Femur (tissue), 1 donor: ENCODE data around the gene SLC25A10.

Experiments
- DNase-seq: peaks from one replicate; pipeline ENCODE4 v3.0.0-alpha.2; 2017

SLC25A10 gene

DNA sequence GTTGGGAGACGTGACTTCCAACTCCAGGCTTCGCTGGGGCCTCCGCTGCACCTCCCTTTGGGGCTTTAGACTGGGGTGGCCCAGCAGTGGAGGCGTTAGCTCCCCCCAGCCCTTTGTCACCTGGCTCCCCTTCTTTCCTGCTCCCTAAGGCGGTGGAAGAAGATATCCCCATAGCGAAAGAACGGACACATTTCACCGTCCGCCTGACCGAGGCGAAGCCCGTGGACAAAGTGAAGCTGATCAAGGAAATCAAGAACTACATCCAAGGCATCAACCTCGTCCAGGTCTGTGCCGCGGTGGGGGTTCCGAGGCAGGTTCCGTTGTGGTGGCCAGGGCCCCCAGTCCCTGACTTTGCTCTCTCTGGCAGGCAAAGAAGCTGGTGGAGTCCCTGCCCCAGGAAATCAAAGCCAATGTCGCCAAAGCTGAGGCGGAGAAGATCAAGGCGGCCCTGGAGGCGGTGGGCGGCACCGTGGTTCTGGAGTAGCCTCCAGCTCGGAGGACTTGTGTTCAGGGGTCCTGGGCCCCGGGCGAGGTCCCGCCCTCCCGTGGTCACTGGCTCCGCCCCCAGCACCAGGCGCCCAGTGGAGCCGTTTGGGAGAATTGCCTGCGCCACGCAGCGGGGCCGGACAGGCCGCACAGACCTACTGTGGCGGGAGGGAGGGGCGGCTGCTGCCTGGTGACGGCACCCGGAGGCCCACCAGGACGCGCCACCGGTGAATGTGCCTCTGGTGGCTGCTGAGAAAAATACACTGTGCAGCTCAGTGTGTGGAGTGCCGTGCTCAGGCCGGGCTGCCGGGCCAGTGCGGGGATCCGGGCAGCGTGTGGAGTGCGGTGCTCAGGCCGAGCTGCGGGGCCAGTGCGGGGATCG, 5.1 kb upstream of the SLC25A10 start:
- no peak for DNase-seq

DNA sequence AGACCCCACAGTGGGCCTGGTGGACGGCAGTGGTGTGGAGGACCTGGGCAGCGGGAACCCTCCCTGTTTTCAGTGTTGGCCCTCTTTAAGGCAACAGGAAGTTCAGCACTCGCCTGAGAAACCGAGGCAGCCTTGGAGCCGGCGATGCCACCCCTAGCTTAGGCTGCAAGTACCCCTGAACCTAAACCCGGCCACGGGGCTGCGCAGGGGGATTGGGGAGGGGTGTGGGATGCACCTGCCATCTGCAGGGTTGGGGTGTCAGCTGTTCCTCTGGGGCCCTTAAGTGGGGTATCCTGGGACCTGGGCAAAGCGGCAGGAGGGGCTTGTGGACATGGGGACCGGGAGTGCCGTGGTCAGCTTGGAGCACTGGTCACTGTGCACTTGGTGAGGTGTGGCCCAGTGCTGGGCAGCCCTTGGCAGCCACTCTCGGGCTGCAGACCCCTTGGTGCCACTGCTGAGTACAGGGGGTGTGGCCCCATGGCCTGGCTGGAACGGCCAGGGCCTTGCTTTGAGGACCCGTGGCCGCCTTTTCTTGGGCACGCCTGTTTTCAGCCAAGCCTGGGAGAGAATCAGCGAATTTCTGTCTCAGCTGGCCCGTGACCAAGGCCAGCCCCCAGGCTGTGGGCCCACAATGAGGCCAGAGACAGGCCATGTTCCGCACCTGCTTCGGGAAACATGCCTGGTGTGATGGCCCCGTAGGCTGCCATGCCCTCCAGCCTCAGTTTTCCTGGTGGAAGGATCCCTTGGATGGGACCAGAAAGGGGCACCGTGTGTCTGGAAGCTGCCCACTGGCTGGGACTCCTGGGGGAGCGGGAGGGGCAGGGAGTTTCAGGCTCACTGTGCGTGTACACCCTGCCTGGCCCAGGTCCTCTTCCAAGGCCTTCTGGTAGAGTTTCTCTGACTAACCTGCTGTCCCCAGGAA, 4.1 kb upstream of the SLC25A10 start:
- no peak for DNase-seq

DNA sequence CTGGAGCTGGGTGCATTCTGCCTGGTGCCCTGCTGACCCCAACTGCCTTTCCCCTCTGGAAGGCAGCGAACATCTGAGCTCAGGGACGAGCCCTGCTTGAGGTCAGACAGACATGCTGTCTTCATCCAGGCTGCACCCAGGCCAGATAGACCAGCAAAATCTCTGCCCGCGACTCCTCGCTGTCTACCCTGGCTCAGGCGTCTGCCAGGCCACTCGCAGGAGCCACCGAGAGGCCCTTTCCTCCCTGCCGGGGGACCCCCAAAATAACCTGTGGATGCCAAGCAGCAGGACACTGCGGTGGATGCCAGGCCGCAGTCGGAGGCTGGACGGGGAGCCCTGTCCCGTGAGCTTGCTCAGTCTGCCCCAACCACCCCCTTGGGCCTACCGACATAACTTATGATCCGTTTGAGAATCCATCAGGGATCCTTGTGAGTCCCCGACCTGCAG, 3.3 kb upstream of the SLC25A10 start:
- no peak for DNase-seq

DNA sequence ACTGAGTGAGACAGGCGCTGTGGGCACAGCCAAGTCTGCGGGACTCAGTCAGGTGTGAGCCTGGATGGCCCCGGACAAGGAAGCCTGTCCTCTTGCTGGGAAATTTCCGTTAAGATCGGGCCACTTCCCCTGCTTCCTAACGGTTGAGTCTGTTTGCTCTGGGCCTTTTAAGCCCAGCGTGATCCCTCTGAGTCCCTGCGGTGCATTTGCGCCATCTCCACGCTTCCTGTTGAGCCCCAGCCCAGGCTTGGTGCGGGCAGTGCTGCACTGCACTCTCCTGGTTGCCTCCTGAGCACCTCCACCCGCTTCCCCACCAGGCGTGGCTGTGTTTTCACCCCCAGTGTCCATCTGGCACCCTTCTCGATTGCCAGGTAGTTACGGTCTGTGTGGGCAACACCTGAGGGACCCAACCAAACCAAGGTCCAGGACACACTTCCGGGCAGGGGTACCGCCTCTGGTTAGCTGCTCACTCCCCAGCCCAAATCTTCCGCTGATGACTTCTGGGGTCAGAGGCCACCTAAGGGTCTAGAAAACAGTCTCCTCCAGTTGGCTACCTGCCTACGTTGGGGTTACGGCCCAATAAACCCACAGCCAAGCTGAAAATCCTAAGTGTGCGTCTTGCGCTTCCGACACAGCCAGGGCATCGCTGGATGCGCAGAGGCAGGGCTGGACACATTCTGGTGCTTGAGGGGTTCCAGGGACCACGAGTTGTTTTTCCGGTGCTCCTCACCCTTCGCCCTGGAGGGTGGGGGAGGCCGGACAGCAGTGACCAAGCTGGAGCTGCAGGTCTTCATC, 1.4 kb upstream of the SLC25A10 start:
- DNase-seq = no peak

DNA sequence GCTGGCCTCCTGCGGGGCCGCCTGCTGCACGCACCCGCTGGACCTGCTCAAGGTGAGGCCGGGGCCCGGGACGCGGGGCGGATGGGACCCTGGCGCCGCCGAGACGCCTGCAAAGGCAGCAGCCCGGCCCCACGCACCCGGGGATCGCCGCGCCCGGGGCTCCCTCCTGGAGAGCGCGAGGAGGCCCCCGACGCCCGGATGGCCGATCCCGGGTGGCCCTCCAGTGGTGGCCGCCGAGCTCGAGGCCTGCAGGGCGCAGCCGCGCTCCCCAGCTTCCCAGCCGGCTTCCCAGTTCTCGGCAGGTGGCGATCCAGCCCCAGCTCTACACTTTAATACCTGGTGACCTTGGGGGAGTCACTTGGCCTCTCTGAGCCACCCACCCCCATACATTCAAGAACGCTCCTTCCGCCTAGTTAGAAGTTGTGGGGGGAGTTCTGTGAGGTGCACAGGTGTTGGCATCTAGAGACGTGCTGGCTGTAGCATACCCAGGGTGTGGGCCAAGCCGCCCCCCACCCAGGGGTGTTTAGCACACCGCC, 452 bp downstream of the SLC25A10 start:
- no peak for DNase-seq

DNA sequence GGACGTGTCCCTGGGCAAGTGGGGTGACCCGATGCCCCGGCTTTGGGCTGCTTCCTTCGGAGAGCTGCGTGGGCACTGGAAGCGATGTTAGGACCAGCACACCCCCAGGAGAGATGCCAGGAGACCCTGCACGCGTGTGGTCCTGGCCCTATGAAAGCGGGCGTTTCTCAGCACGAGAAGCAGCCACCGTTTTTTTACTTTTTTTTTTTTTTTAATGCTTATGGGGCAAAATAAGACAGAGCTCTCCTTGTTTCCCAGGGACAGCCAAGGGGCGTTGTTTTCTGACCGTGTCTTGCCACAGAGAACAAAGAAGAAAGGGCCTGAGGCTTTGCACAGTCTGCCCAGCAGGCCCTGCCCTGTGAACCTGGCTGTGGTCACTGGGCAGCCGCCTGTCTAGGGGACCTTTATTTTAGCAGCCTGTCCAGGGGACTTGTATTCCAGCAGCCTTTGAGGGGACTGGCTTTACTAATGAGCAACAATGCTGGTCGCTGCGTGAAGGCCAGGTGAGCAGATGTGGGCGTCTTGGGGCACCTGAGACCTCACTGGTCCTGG, 996 bp downstream of the SLC25A10 start:
- no peak for DNase-seq

DNA sequence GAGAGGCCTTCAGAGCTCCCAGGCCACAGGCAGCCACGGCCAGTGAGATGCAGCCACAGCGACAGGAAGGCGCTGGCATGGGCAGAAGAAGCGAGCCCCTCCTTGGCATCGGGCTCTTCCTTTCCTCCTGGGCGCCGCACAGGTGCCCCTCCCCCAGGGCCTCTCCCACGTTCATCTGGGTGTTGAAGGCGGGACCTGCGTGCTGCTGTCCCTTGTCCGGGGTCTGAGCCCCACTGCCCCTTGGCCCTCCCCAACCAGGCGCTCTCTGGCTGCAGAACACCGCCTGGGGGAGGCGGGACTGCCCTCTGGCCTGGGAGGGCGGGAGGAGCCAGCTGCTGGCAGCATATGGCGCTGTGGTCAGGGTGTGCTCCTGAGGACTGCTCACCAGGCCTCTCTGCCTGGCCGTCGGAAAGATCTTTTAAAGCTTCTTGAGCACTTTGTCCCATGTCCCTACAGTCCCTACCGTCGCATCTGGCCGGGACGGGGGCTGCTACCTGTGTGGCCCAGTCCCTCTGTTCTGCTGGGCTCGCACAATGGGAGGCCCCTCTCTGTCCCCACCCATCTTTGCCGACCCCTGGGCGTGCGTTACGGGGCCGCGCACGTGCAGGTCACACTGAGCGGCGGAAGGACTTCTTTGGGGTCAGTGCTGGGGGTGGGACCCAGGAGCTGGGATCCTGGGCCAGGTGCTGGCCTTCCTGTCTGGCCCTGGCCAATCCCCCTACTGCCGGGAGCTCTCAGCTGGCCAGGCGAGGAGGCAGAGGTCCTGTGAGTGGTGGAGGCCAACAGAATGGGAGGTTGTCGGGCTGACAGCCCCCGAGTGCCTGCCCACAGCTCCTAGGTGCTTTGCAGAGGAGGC, 1.7 kb downstream of the SLC25A10 start:
- no peak for DNase-seq

DNA sequence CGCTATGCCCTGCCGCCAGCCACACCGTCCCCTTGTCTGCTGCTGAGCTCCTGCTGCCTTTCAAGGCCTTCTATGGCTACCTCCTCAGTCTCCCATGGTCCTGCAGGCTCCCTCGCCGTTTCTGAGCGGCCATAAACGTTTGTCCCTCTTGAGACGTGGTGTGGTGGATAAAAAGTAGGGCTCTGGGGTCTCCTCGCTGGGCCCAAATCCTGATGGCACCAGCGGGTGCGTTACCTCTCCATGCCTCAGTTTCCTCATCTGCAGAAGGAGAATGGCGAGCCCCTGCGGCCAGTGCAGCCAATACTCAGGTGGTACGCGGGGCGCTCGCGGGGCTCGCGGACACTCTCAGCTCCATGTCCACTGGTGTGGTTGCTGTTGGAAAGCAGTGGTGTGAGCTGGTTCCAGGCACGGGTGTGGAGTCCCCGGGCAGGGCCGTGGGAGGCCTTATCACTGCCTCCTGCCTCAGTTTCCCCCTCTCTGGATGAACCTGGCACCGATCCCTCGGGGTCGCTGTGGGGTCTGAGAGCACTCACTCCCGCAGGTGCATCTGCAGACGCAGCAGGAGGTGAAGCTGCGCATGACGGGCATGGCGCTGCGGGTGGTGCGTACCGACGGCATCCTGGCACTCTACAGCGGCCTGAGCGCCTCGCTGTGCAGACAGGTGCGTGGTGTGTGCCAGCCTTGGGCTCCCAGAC, 2.5 kb downstream of the SLC25A10 start:
- DNase-seq = no peak

DNA sequence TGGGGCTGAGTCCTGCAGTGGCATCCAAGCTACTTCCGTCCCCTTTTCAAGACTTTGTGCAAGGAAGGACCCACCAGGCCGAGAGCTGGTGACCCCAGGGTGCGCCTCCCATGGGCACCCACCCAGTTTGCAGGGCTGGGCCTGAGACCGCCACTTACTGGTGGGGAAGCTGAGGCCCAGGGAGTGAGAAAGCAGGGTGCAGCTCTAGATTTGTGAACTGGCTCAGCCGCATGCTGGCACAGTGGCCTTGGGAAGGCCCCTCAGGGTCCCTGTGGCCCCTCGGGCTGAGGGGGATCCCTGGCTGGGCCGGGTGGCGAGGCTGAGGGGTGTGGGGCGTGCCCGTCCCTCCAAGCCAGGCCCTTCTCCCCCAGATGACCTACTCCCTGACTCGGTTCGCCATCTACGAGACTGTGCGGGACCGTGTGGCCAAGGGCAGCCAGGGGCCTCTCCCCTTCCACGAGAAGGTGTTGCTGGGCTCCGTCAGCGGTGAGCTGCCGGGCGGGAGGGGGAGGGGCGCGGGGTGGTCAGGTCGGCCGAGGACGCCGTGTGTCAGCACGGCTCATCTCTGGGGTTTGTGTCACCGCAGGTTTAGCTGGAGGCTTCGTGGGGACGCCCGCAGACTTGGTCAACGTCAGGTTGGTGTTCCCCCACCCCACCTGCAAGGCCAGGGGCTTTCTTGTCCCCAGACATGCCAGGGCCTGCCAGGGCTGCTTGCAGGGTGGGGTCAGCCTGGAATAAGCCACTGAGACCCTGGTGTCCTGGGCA, 3.2 kb downstream of the SLC25A10 start:
- DNase-seq = no peak

DNA sequence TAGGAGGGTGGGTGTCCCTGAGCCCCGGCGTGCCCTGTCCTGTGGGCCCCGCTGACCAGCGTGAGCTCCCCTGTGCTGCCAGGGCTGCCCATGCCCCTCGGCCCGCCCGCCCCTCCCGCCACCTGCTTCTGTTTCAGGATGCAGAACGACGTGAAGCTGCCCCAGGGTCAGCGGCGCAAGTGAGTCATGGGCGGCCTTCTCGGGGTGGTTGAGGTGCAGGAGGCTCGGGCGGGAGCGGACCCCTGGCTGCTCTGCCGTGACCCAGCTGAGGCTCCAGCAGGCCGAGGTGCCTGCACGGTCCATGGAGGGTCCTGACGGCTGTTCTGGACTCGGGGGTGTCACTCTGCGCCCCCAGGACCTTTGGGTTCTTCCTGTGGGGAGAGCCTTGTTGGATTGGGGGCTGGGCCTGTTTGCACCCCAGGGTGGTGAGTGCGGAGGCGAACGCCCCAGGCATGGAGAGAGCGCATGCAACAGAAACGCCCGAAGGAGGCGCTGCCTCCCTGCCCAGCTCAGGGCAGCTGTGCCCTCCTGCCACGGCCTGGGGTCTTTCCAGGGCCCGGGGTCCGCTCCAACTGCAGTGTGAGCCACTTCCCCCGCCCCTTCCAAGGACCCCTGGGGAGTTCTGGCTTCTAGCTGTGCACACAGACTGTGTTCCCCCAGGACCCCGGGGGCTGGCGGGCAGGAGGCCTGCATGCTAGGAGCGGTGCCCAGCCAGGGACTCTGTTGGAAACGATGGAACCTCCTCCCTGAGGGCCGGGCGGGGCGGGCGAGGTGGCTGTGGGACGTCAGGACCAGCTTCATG, 4.0 kb downstream of the SLC25A10 start:
- DNase-seq = no peak

DNA sequence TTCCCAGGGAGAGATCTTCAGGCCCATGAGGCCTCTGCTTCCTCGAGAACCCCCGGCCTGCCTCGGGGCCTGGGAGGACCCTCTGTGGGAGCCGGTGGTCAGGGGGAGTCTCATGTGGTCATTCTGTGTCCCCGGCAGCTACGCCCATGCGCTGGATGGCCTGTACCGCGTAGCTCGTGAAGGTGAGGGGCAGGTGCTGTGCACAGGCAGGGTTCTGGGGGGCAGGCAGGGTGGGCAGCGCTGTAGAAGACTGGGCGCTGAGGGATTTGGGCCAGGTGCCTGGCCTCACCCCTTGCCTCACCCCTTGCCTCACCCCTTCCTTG, 4.6 kb downstream of the SLC25A10 start:
- DNase-seq = no peak

DNA sequence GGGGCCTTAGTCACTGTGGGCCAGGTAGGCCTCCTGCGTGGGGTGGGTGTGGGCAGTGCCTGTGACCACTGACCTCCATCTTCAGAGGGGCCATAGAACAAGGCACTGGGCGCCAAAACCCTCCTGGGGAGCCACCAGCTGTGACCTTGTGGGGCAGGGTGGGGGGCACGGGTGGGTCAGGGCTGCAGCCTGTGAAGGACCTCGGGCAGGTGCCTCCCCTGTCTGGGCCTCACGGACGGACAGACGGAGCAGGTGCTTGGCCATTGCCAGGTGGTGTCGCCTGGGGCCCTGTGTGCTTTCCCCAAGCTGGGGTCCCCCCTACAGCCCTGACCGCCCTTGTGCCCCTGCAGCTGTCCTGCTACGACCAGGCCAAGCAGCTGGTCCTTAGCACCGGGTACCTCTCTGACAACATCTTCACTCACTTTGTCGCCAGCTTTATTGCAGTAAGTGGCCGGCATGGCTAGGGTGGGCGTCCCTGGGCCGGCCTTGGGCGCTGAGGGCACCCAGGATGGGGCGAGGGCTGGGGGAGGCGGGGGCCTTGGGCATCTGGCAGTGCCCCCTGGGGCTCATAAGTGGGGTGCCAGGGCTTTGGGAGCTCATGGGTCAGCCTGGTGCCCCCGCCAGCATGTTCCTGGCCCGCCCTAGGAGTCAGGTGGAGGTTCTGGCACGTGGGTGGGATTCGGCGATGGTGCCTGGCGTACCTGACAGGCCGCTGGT, 5.1 kb downstream of the SLC25A10 start:
- no peak for DNase-seq

DNA sequence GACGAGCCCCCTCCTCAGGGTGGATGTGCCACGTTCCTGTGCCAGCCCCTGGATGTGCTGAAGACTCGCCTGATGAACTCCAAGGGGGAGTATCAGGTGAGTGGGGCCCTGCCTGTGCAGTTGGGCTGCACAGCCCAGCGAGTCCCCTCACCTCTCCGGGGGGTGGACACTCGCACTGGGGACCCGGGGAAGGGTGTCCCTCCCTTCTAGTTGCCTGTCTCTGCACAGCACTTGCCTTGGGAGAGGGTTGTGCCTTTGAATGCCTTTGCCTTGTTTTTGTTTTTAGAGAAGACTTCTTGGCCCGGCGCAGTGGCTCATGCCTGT, 5.6 kb downstream of the SLC25A10 start:
- no peak for DNase-seq

DNA sequence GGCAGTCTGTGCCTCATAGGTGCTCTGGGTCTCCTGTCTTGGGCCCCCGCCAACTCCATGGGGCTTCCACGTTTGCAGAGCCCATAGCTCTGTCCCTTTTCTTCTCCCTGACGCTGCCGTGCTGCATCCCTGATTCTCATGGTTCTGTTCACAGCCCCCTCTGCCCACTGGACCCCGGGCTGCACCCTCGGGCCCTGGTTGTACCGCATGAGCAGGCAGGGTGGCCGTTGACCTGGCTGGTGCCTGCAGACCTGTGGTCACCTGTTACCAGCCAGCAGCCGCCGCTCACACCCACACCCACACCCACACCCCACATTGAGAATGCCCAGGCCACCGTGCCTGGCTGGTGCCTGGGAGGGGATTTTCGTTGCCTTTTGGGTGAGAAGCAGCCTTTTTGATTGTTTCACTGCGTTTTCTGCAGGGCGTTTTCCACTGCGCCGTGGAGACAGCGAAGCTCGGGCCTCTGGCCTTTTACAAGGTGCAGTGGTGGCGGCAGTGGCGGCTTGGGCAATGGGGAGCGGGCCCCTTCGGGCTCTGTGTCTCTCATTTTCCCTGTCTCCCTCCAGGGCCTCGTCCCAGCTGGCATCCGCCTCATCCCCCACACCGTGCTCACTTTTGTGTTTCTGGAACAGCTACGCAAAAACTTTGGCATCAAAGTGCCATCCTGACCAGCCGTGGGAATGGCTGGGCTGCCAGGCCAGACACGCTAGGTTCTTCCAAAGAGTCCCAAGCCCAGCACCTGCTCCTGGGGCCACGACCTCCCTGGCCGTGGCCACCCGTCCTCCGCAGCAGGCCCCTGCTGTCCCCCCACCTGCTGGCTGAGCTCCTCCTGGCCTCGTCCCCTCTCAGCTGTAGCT, 7.6 kb downstream of the SLC25A10 start:
- DNase-seq = no peak

DNA sequence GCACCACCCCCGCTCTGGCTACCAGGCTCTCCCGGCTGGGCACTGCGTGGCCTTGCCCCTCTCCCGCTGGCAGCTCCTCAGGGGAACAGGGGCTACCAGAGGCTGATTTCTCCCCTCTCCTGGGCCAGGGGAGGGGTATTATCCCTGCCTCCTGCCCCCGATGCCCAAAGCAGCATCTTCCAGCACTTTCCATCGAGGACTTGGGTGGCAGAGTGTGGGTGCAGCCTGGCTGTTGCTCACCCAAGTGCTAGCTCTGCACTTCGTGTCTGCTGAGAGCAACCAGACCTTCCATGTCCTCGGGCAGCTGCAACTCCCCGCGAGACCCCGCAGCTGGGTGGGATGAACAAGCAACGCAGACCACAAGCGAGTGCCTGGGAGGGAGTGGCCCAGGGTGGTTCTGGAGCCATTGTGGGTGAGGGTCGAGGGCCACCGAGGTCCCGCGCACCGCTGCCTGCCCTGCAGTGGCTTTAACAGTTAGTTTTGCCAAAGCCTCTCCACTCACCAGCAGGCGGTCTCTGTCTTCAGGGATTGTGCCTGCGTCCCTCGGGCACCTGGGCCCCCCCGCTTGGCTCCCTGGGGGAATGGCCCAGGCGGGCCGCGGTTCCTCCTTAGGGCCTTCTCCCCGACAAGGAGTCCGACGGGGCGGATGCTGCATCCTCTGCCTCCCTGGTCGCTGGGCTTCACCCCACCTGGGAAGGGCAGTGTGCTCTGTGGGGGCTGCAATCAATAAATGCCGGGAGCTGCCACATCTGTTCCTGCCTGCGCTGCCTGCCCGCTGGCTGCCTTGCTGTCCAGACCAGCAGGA, 8.4 kb downstream of the SLC25A10 start:
- no peak for DNase-seq

DNA sequence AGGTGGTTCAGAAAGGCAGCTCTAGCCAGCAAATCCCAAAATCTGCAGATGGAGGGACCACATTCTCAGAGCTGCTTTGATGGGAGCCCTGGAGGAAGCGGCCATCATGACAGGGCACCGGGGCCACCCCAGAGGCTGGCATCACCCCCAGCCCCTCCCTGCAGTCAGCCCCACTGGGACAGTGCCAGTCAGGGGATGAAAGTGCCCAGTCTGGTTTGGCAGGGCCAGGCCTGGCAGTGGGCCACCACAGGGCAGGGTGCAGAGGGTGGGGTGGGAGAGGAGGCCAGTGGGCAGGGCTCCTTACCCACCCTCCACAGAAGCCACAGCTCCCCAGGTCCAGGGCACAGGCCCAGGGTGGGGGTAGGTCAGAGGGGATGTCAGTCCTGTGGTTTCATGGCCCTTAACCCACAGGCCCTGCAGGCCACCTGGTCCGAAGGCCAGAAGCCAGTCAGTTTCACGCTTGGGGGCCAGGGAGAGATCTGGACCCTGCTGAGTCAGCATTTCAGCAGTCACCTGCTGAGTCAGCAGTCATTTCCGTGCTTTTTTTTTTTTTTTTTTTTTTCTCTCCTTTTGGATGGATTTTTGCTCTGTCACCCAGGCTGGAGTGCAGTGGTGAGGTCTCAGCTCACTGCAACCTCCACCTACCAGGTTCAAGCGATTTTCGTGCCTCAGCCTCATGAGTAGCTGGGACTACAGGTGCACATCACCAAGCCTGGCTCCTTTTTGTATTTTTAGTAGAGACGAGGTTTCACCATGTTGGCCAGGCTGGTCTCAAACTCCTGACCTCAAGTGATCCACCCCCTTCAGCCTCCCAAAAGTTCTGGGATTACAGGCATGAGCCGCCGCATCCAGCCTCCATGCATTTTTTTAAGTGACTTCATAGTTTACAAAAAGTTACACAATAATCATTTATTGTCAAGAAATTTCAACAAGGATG, 10.4 kb downstream of the SLC25A10 start:
- DNase-seq = peak; percentile 58
